SK-N-SH treated with all-trans-retinoic acid at 6 μM for 48 hours (cell line): ENCODE data around the gene HMX1.

ENCODE experiments used
- ARNTL ChIP-seq: fragments of 450-650 bp; formaldehyde crosslinking; IDR thresholded peaks from 2 replicates; pipeline ENCODE4 v1.5.0; 2020; ENCODE audit warnings: low read depth, mild to moderate bottlenecking, moderate library complexity, borderline replicate concordance
- SNAI2 ChIP-seq: fragments of 250-450 bp; sonication (Bioruptor Pico); IDR thresholded peaks from 2 replicates; pipeline ENCODE4 v1.5.0; 2020; ENCODE audit warnings: mild to moderate bottlenecking, moderate library complexity
- ZFP3 ChIP-seq: fragments of 250-450 bp; sonication (Bioruptor Pico); IDR thresholded peaks from 2 replicates; pipeline ENCODE4 v1.5.0; 2020; ENCODE audit warnings: mild to moderate bottlenecking, moderate library complexity
- TF ChIP-seq, protein P1 (sequence below): fragments of 250-450 bp; sonication (Bioruptor Pico); IDR thresholded peaks from 2 replicates; pipeline ENCODE4 v1.8.0; 2020; ENCODE audit warnings: mild to moderate bottlenecking, moderate library complexity, borderline replicate concordance
- TF ChIP-seq, protein P2 (sequence below): fragments of 250-450 bp; sonication (Bioruptor Pico); IDR thresholded peaks from 2 replicates; pipeline ENCODE4 v1.5.1; 2020; ENCODE audit warnings: low read depth, mild to moderate bottlenecking, moderate library complexity

DNA sequence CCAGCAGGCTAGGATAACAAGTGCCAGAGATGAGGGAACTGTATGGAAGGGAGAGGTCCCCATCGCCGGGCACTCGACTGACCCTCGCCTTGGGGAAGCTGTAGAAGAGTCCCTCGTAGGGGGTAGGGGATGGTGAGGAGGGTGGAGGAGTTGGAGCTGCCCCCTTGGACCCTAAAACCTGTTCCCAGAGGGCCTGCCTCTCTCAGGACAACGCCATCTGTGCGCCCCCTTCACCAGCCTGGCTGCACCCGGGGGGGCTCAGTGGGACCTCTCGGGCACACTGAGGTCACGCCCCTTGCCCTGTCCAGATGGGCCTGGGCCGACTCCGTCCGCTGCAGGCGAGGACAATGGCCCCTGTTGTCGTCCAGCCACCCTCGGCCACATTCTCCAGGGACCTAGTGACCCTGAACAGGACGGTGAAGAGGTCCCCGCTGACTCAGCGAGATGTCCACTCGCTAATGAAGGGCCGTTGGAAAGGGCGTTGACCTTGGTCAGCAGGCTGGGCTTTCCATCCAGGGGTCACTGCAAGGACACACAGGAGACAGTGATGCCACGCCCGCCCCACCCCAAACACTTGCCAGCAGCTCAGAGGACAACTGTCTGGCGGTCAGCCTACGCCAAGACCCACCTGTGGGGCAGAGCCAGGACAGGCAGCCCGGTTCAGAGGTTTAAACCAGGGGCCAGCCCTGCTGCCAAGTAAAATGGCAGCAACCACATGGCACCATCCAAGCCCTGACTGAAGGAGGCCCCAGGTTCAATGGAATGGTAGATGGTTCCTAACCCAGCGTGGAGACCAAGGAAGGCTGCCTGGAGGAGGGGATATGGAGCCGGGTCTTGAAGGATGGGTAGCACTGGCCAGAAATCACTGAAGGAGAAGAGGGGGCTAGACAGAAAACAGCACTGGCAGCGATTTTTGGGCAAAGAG lies 51.2 kb downstream of the HMX1 start:
- no peak for TF ChIP-seq SNAI2 (CRISPR knock-in tag)
- TF ChIP-seq, protein P1, sequence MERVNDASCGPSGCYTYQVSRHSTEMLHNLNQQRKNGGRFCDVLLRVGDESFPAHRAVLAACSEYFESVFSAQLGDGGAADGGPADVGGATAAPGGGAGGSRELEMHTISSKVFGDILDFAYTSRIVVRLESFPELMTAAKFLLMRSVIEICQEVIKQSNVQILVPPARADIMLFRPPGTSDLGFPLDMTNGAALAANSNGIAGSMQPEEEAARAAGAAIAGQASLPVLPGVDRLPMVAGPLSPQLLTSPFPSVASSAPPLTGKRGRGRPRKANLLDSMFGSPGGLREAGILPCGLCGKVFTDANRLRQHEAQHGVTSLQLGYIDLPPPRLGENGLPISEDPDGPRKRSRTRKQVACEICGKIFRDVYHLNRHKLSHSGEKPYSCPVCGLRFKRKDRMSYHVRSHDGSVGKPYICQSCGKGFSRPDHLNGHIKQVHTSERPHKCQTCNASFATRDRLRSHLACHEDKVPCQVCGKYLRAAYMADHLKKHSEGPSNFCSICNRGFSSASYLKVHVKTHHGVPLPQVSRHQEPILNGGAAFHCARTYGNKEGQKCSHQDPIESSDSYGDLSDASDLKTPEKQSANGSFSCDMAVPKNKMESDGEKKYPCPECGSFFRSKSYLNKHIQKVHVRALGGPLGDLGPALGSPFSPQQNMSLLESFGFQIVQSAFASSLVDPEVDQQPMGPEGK (CRISPR knock-in tag), result no peak
- TF ChIP-seq ZFP3 (CRISPR knock-in tag), result no peak
- TF ChIP-seq, protein P2, sequence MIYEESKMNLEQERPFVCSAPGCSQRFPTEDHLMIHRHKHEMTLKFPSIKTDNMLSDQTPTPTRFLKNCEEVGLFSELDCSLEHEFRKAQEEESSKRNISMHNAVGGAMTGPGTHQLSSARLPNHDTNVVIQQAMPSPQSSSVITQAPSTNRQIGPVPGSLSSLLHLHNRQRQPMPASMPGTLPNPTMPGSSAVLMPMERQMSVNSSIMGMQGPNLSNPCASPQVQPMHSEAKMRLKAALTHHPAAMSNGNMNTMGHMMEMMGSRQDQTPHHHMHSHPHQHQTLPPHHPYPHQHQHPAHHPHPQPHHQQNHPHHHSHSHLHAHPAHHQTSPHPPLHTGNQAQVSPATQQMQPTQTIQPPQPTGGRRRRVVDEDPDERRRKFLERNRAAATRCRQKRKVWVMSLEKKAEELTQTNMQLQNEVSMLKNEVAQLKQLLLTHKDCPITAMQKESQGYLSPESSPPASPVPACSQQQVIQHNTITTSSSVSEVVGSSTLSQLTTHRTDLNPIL (CRISPR knock-in tag), result no peak
- TF ChIP-seq ARNTL (CRISPR knock-in tag), result no peak
